Progenitor cell of endocrine pancreas (in vitro differentiated cells): ENCODE data around the gene TGM3. TPM values are rescaled to one million over a fixed set of nuclear protein-coding genes. Genes with fewer than 3 reads are reported as not detected.

Source experiments
- DNase-seq: peaks from one replicate; pipeline ENCODE4 v3.0.0; 2021; ENCODE audit warnings: low spot score; ENCODE audit not compliant: unreplicated experiment
- H3K27ac Mint-ChIP-seq: 2 replicates; pipeline ENCODE4 v1.8.0; 2021; ENCODE audit warnings: mild to moderate bottlenecking, moderate library complexity, mixed read lengths
- H3K27me3 Mint-ChIP-seq: 2 replicates; pipeline ENCODE4 v1.8.0; 2021; ENCODE audit warnings: mixed read lengths
- H3K36me3 Mint-ChIP-seq: 2 replicates; pipeline ENCODE4 v1.8.0; 2022; ENCODE audit warnings: mixed read lengths; ENCODE audit not compliant: insufficient read depth
- H3K4me1 Mint-ChIP-seq: 2 replicates; pipeline ENCODE4 v1.8.0; 2021; ENCODE audit warnings: low read depth, mixed read lengths
- H3K4me3 Mint-ChIP-seq: 2 replicates; pipeline ENCODE4 v1.8.0; 2021; ENCODE audit warnings: low read depth, mild to moderate bottlenecking, moderate library complexity, mixed read lengths
- H3K9me3 Mint-ChIP-seq: 2 replicates; pipeline ENCODE4 v1.8.0; 2021; ENCODE audit warnings: low read depth, mixed read lengths
- CTCF ChIP-seq: fragments of 200-600 bp; sonication (generic); IDR thresholded peaks from one replicate; pipeline ENCODE4 v1.5.0; 2021; ENCODE audit warnings: antibody characterized with exemption, mild to moderate bottlenecking; ENCODE audit not compliant: unreplicated experiment
- total RNA-seq: library from RNA; stranded (reverse); gene quantifications from 2 replicates; pipeline ENCODE4 v1.2.1, GENCODE V29; 2021

Gene TGM3
- total RNA-seq, 1 donor from 2014 or later = 0.22 TPM

GRCh38 chr20:2365091-2365490 is 69.3 kb downstream of the TGM3 start:
- Mint-ChIP-seq H3K36me3 (no peaks in the 10 kb centered on the region), H3K4me1 (no peaks in the 10 kb centered on the region), H3K9me3 (peaks cover 15% of the 10 kb centered on the region), H3K4me3 (no peak overlapping the region), H3K27ac (no peak overlapping the region), H3K27me3 (no peaks in the 10 kb centered on the region)
- TF ChIP-seq CTCF = no peak
- no peak for DNase-seq

- no peak overlapping the region for H3K4me3 Mint-ChIP-seq
- DNase-seq = no peak
- no peak for TF ChIP-seq CTCF
- H3K27me3 Mint-ChIP-seq = peaks cover 3% of the 10 kb centered on the region
- H3K36me3 Mint-ChIP-seq = no peaks in the 10 kb centered on the region
- no peaks in the 10 kb centered on the region for H3K4me1 Mint-ChIP-seq
- H3K9me3 Mint-ChIP-seq = peaks cover 12% of the 10 kb centered on the region
- H3K27ac Mint-ChIP-seq = no peak overlapping the region
Measured at GRCh38 chr20:2365666-2366065, 69.9 kb downstream of the TGM3 start.

DNA sequence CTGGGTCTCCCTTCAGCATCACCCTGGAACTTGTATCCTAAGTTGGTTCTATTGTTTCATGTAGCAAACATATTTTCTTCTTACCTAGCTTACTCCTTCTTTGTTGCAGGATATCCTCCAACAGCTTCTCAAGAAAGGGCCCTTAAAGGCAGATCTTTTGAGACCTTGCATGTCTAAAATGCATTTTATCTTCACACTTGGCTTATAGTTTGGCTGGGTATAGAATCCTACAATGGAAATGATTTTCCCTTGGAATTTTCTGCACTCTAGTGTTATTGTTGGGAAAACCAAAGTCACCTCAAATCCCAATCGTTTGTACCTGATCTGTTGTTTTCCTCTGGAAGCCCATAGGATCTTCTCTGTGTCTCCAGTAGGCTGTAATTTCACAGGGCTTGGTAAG is 72.8 kb downstream of the TGM3 start:
- Mint-ChIP-seq H3K27me3 (peaks cover 7% of the 10 kb centered on the region), H3K36me3 (no peaks in the 10 kb centered on the region), H3K4me3 (no peak overlapping the region), H3K4me1 (no peaks in the 10 kb centered on the region), H3K27ac (no peak overlapping the region), H3K9me3 (no peaks in the 10 kb centered on the region)
- TF ChIP-seq CTCF = no peak
- DNase-seq = no peak

- H3K4me1 Mint-ChIP-seq = no peaks in the 10 kb centered on the region
- DNase-seq = no peak
- H3K9me3 Mint-ChIP-seq = no peaks in the 10 kb centered on the region
- H3K4me3 Mint-ChIP-seq = no peak overlapping the region
- no peak overlapping the region for H3K27ac Mint-ChIP-seq
- no peak for TF ChIP-seq CTCF
- H3K36me3 Mint-ChIP-seq = no peaks in the 10 kb centered on the region
- H3K27me3 Mint-ChIP-seq = peaks cover 18% of the 10 kb centered on the region
Measured at GRCh38 chr20:2373098-2373497, 77.3 kb downstream of the TGM3 start.

- TF ChIP-seq CTCF = no peak
- Mint-ChIP-seq H3K4me3 (no peak overlapping the region), H3K9me3 (no peaks in the 10 kb centered on the region), H3K36me3 (no peaks in the 10 kb centered on the region), H3K27me3 (peaks cover 18% of the 10 kb centered on the region), H3K27ac (no peak overlapping the region), H3K4me1 (no peaks in the 10 kb centered on the region)
- no peak for DNase-seq
Measured at GRCh38 chr20:2374346-2375125, 78.7 kb downstream of the TGM3 start.
